HG02870 (cell line): ENCODE results near the gene EPB41L4B.

Experiments used
- ATAC-seq: cut with Tn5 transposase; IDR thresholded peaks from one replicate; pipeline ENCODE4 v1.9.1; 2021; ENCODE audit warnings: mild to moderate bottlenecking, moderate library complexity; ENCODE audit not compliant: unreplicated experiment

Gene EPB41L4B

GRCh38 chr9:109321727-109322126, 868 bp upstream of the EPB41L4B start:
- ATAC-seq, result no peak

- ATAC-seq, result peak; percentile 26
These were observed 523 bp downstream of the EPB41L4B start for GRCh38 chr9:109320331-109320741.

- ATAC-seq, result no peak
These were observed 1.1 kb downstream of the EPB41L4B start for GRCh38 chr9:109319626-109320241.

GRCh38 chr9:109319017-109319625, 1.7 kb downstream of the EPB41L4B start:
- no peak for ATAC-seq

GRCh38 chr9:109317979-109318741, 2.7 kb downstream of the EPB41L4B start:
- no peak for ATAC-seq

- no peak for ATAC-seq
These were observed 3.4 kb downstream of the EPB41L4B start for GRCh38 chr9:109317311-109317978.

GRCh38 chr9:109316207-109316640, 4.6 kb downstream of the EPB41L4B start:
- ATAC-seq, result no peak

- ATAC-seq, result no peak
These were observed 5.2 kb downstream of the EPB41L4B start for GRCh38 chr9:109315480-109316206.

GRCh38 chr9:109314011-109314531, 6.8 kb downstream of the EPB41L4B start:
- ATAC-seq, result no peak

GRCh38 chr9:109313351-109313750, 7.5 kb downstream of the EPB41L4B start:
- ATAC-seq, result no peak

GRCh38 chr9:109312783-109313182, 8.1 kb downstream of the EPB41L4B start:
- no peak for ATAC-seq

- ATAC-seq, result peak; percentile 84
These were observed 9.1 kb downstream of the EPB41L4B start for GRCh38 chr9:109311731-109312130.

- ATAC-seq, result no peak
These were observed 9.6 kb downstream of the EPB41L4B start for GRCh38 chr9:109311286-109311685.

GRCh38 chr9:109310486-109310901, 10.4 kb downstream of the EPB41L4B start:
- no peak for ATAC-seq

- ATAC-seq, result no peak
These were observed 11.6 kb downstream of the EPB41L4B start for GRCh38 chr9:109309282-109309681.

GRCh38 chr9:109307380-109308240, 13.2 kb downstream of the EPB41L4B start:
- no peak for ATAC-seq

GRCh38 chr9:109305801-109306200, 15.1 kb downstream of the EPB41L4B start:
- ATAC-seq, result no peak

- no peak for ATAC-seq
These were observed 16.5 kb downstream of the EPB41L4B start for GRCh38 chr9:109304347-109304746.

- ATAC-seq, result no peak
These were observed 17.0 kb downstream of the EPB41L4B start for GRCh38 chr9:109303900-109304299.

GRCh38 chr9:109302606-109303005, 18.3 kb downstream of the EPB41L4B start:
- no peak for ATAC-seq
